Measurements from ENCODE around the gene OTUD7B.
A peak's percentile ranks its signal among the peaks of the same experiment; 100 is the strongest.

The OTUD7B gene

DNA sequence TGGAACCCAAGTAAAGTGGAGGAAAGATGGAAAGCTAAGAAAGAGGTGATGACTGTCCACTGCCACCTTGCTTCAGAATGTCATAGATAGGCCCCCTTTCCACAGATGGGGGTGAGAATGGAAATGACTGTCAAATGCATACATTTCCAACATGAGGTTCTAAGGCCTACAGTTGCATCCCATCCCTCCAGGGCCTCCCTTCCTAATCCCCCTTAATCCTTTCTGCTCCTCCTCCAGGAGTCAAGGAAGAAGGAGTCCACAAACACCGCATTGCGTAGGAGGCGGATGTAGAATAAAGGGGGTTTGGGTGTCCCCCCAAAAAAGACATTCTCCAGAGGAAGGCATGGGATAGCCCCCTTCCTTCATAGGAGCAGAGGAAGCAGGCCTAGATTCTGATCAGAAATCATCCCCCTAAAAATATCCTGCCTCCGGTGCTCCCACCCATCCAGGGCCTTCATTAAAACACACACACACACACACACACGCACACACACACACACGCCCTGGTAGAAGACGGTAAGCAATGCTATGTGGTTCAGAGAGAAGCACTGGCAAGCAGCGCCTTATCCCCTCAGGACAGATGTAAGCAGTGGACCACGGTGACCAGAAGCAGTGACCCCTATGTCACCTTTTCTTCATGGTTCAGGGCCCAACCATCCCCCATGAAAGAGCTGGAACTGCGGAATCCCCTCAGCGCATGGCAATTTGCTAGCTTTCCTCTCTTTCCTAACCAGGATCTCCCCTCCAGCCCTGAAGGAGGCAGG lies 94.9 kb downstream of the OTUD7B start:
- no peak for DNase-seq

- no peak for DNase-seq
These were observed 96.0 kb downstream of the OTUD7B start for GRCh38 chr1:149914545-149914944.

- no peak for DNase-seq
These were observed 103.9 kb downstream of the OTUD7B start for GRCh38 chr1:149906570-149907075.

DNA sequence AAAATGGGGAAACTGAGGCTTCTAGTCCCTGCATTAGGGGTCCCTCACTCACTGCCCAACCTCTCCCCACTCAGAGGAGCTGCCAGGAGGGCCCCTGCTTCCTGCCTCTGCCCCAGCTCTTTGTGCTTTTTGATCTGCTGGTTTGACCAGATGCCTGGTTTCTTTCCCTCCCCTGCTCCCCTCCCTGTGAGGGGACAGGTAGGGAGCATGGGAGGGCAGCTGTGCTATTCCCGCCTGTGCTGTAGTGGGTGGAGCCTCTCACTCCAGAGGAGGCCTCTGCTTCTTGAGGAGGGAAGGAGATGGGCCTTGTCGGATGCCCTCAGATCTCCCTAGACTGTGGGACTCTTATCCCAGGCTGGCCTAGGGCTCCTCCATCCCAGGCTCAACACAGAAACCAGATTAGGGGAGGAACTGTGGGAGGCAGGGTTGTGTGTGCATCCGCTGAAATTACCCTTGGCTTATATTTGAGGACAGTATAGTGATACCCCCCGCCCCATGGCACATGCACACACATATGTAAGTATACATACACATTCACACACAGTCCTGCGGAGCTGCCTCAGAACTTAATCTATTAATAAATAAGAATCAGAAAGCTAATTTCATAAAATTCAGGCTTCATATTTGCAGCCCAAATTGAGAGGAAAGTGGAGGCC lies 106.6 kb downstream of the OTUD7B start:
- no peak for DNase-seq

- peak; percentile 84 for DNase-seq
These were observed 110.9 kb downstream of the OTUD7B start, which contains the start of gene BOLA1 for GRCh38 chr1:149899460-149900284. BOLA1 (plus strand) TSS chr1:149899568; CDS start chr1:149900060, 492 bp downstream.

DNA sequence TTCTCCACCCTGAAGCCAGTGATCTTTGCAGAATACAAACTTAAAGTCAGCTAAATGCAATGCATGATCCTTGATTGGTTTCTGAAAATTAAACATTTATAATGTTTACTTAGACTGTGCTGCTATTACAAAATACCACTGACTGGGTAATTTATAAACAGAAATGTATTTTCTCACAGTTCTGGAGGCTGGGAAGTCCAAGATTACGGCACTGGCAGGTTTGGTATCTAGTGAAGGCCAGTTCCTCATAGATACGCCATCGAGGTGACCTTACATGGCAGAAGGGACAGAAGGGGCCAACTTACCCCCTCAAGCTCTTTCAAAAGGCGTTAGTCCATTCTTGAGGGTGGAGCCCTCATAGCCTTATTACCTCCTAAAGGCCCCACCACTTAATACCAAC lies 114.0 kb downstream of the OTUD7B start:
- no peak for DNase-seq

DNA sequence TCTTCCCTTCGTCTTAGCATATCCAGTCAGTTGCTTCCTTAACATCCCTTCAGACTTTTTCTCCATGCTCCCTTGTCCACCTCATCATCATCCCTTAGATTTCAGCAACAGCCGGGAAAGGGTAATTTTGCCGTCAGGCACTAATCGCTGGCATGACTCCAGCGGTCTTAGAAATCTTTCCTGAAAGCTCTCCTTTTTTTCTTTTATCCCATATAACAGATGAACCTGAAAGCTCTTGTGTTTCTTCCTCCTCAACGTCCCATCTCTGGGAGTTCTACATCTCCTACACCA lies 121.6 kb downstream of the OTUD7B start:
- peak; percentile 21 for DNase-seq

DNA sequence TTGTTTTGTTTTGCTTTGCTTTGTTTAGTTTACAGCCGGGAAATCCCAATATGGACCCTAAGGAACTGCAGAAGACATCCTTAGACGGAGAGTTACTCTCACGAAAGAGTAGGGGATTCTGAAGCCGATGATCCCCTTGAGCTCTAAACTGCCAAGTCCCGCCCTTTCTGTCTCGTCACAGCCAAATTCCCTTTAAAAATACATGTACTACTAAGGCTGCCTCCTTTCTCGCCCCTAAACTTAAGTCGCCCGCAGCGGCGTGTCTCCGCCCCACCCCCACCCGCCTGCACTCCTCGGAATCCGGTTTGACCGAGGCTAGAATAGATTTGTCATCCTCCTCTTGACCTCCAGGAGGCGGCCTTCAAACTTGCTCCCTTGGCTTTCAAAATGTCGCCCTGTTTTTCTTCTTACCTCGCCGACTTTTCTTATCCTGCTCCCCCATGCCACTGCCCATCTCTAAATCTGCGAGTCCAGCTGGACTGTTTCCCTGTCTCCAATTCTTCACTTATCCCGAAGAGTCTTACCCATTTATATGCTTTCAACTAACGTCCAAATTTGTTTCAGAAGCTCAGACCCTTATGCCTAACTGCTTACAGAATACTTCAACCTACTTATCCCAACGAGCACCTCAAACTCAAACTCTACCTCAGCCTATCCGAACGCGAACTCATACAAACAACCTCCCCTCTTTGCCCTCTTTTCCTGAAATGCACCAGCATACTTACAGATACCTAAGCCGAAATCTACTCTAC lies 122.1 kb downstream of the OTUD7B start:
- DNase-seq = peak; percentile 86
